ENCODE measurements around the gene EMC8.
"Not testable (repeated sequence)": the region's sequence is repeated elsewhere in the genome, so short reads cannot be mapped to it uniquely, and the experiment has no call there.

The EMC8 gene

DNA sequence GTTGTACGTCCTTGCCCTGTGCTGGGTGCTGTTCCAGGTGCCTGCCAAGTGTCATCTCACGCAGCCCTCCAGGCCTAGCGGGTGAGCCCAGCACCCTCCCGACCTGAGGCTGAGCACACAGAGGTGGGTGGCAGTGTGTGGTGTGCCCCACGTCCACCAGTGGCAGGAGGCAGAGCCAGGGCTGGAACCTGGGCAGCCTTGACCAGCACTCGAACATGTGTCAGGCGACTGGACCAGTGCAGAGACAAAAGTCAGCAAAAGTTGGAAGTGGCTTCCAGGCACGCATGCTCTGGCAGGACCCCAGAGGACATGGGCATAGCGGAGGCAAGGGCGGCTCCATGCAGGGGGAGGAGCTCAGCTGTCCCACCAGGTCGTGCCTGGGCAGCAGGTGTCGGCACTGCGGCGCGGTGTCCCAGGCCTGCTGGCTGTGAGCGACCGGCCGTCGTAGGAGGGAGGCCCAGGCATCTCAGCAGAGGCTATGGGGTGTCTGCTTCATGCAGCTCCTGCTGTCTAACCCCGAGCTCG is 35.9 kb upstream of the EMC8 start:
- no peak for DNase-seq (ENCODE audit: low read depth)

GRCh38 chr16:85834741-85835140 is 35.4 kb upstream of the EMC8 start:
- DNase-seq (ENCODE audit: low read depth): no peak

- no peak for DNase-seq (ENCODE audit: low read depth)
These were observed 34.0 kb upstream of the EMC8 start for GRCh38 chr16:85833219-85833920.

- DNase-seq (ENCODE audit: low read depth): no peak
These were observed 33.4 kb upstream of the EMC8 start for GRCh38 chr16:85832570-85833218.

- DNase-seq (ENCODE audit: low read depth): no peak
These were observed 31.5 kb upstream of the EMC8 start for GRCh38 chr16:85830821-85831220.

DNA sequence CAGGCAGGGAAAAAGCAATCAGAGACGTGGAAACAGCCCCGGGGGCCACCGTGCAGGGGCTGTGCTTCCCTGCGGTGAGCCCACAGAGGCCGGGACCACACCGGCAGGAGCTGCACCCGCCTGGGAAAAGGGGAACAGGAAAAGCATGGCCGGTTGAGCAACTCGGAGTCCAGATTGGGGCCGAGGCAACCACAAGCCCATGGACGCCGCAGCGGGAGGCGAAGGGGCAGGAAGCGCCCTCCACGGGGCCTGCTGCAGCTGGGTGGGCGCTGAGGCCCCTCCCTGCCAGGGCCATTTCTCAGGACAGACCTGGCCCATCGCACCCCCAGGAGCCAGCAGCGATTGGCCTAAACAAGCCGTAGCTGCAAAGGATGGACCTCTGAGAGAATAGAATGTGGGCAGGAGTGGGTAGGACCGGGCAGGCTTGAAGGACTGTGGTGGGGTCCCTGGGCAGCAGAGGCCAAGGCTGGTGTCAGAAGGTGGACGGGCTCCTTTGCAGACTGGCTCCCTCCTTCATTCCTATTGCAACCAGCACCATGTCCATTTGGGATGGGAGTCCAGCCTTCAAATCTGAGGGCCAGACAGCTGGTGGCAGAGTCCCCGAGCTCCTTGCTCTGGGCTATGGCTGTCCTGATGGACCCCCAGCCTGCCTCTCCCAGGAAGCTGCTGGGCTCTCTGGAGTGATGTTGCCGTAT is 30.6 kb upstream of the EMC8 start:
- no peak for DNase-seq (ENCODE audit: low read depth)

GRCh38 chr16:85829171-85829719 is 29.9 kb upstream of the EMC8 start:
- DNase-seq (ENCODE audit: low read depth): no peak

GRCh38 chr16:85828166-85828565 is 28.8 kb upstream of the EMC8 start:
- no peak for DNase-seq (ENCODE audit: low read depth)

DNA sequence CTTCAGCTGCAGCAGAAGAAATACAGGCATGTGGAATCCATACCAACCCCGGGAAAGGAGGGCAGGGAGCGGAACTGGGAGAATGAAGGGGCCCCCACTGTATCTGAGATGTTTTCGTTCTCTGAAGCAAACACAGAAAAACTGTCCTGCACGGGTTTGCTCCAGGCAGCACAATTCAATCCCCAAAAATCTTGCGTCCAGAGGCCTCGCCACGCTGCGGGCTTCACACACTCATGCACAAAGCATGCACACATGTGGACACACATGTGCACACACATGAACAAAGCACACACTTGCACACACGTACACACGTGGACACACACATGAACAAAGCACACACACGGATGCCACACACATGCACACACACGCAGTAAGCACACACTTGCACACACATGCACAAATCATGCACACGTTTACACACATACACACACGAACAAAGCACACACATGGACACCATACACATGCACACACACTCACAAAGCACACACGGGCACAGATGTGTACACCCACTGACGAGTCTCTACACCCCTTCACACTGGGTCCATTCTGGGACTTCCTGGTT is 27.4 kb upstream of the EMC8 start:
- DNase-seq (ENCODE audit: low read depth): no peak

GRCh38 chr16:85825326-85825725 is 26.0 kb upstream of the EMC8 start:
- no peak for DNase-seq (ENCODE audit: low read depth)

GRCh38 chr16:85824161-85825135 is 25.1 kb upstream of the EMC8 start:
- no peak for DNase-seq (ENCODE audit: low read depth)

- DNase-seq (ENCODE audit: low read depth): no peak
These were observed 24.1 kb upstream of the EMC8 start for GRCh38 chr16:85823328-85823920.

- no peak for DNase-seq (ENCODE audit: low read depth)
These were observed 22.8 kb upstream of the EMC8 start for GRCh38 chr16:85822145-85822544.

DNA sequence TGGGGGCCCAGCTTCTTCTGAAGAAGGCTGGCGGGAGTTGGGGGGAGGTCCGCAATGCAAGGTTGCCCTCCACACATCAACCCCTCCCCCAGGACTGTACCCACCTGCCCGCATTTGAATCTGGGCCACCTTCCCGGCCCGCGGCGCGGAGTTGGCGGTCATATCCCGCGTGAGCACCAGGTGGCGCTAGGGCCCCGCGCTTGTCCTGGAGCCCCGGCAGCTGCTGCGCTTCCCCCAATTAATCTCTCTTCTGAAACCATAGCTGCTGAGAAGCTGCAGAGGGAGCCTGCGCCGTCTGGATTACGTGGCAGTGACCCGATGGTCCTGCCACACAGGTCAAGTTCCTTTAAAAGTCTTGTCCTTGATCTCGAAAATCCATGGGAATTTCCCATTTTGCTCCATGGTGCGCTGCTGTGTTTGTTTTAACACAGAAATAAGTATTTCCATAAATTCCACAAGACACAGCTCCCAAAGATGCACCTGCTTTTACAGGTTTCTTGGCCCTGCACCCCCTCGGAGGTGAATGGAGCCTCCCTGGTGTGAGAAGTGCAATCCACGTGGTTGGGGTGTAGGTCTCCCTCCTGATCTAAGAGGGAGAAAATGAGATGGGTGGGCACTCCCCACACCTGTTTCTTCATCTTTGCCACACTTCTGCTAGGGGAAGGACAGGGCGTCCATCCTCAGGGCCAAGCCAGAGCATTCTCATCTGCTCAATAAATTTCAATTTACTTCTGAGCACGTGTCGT is 22.2 kb upstream of the EMC8 start:
- DNase-seq (ENCODE audit: low read depth): peak; percentile 23

DNA sequence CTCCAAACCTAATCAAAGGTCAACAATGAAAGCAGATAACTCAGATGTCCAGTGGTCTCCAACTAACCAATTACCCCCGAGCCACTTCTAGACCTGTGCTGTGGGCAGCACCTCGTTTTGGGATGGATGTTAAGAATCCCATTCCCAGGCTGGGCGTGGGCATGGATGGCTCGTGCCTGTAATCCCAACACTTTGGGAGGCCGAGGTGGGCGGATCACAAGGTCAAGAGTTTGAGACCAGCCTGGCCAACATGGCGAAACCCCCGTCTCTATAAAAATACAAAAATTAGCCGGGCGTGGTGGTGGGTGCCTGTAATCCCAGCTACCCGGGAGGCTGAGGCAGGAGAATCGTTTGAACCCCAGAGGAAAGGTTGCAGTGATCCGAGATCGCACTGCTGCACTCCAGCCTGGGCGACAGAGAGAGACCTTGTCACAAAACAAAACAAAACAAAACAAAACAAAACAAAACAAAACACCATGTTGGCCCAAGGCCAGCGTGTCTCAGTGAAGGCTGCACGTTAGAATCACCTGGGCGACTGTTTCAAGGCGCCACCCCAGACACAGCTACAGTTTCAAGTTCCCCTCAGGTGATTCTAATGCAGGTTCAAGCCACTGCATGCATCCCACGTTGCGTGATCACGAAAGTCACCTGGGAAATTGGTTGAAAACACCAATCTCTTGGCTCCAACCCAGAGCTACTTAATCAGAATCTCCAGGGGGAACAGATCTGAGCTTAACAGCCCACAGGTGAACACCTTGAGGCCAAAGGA is 21.4 kb upstream of the EMC8 start:
- no peak for DNase-seq (ENCODE audit: low read depth)

DNA sequence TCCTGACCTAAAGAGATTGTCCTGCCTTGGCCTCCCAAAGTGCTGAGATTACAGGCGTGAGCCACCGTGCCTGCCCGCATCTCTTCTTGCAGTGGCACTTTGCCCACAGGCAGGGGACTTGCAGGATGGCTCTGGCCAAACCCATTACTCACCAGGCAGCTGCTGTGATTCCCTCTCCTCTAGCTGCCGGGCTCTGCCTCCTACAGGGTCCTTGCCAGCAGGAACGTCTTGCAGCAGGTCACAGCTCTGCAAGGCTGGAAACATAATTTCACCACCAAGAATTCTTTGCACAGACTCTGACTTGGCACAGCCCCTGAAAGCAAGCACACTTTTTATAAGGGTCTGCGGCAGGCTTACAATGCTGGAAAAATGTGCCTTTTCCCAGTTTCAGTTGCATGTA is 20.4 kb upstream of the EMC8 start:
- no peak for DNase-seq (ENCODE audit: low read depth)

DNA sequence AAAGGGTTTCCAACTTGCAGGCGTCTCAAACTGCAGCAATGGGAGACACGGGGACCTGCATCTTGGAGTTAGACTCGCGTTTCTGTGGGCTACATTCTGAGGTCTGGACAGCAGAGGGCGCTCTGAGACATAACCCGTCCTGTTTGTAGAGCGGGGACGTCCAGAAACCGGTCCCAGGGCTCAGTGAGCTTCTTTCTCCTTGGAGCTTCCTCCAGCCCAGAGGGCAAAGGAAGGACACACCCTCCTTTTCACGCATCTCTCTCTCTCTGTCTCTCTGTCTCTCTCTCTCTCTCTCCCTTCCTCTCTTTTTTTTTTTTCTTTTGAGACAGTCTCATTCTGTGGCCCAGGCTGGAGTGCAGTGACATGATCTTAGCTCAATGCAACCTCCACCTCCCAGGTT is 19.9 kb upstream of the EMC8 start:
- DNase-seq (ENCODE audit: low read depth): peak; percentile 31

DNA sequence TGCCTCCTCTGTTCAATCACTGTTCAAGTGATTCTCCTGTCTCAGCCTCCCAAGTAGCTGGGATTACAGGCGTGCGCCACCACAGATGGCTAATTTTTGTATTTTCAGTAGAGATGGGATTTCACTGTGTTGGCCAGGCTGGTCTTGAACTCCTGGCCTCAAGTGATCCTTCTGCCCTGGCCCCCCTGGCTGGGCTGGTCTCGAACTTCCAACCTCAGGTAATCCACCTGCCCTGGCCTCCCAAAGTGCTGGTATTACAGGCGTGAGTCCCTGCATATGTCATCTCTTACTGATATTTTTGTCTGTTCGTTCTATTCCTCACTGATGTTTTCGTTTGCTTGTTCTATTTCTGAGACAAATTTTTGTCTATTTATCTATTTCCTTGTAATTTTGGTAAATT is 17.9 kb upstream of the EMC8 start:
- not testable (repeated sequence) for DNase-seq (ENCODE audit: low read depth)

DNA sequence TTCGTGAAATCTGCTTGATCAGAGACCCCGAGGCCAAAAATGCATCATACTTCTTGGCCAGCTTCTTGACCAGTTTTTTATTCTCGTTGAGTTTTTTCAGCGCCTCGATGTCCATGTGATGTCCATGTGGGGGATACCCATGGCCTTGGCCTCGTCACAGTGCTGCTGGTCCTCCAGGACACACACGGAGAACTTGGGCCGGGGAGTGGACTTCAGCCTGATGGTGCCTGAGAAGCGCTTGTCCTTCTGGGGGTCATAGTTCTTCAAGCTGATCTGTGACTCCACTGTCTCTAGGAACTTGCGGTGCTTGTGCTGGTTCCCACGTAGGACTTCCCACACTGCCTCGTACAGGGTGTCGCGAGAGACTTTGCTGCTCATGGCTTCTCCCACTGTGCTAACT is 16.8 kb upstream of the EMC8 start:
- no peak for DNase-seq (ENCODE audit: low read depth)

Measured in non-pigmented ciliary epithelial cell (primary cell).